ENCODE data around the gene KNOP1. TPM values are rescaled to one million over a fixed set of nuclear protein-coding genes. Genes with fewer than 3 reads are reported as not detected.

The KNOP1 gene
- total and polyA plus RNA-seq, 2 of the 4 experiments (the other 2 are of a cell fraction), result 7.0 to 8.4 TPM

DNA sequence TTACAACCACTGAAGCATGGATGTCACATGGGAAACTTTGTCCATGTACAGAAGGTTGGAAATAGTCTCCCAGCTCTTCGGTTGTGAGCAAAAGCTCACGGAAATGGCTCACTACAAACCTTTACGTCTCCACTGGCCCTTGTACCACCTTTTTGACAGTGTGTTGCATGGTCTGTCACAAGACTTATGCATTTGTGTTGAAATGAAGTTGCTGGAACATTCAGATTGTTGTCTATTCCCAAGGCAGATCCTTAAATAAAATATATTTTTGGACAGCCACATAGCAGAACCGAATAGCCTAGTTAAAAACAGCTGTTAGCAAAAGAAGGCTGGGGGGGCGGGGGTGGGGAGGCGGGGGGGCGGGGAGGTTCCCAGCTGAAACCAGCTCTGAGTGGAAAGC, 39.2 kb downstream of the KNOP1 start:
- no peak overlapping the region for H3K23ac ChIP-seq (ENCODE audit: low read depth, low read length)
- H3K18ac ChIP-seq (ENCODE audit: low read depth, low read length), result no peak overlapping the region
- no CpG with 5 or more reads among the region's 7 CpGs for WGBS, 2 experiments (ENCODE audit: extremely low coverage in 2 of 2, insufficient read length in 1 of 2)
- no peak overlapping the region for H3K4ac ChIP-seq (ENCODE audit: low read depth, low read length)
- no peaks in the 10 kb centered on the region; a peak in 1 of 4 replicates for H3K79me1 ChIP-seq (ENCODE audit: low read depth in 1 of 2, low read length in 2 of 2)
- H3K4me1 ChIP-seq (ENCODE audit: control insufficient read depth, insufficient read depth, low read length), result no peaks in the 10 kb centered on the region
- H3K9ac ChIP-seq (ENCODE audit: low read depth, low read length), result no peak overlapping the region
- no peak overlapping the region for H2AFZ ChIP-seq (replicated peaks; ENCODE audit: low read length, poor library complexity)
- H2AK5ac ChIP-seq (ENCODE audit: low read depth, low read length), result no peak overlapping the region
- DNase-seq (no peak), ATAC-seq (ENCODE audit: low read depth) (no peak)
- no peaks in the 10 kb centered on the region for H3K27me3 ChIP-seq (ENCODE audit: control insufficient read depth, insufficient read depth, low read length)
- CTCF ChIA-PET, result interaction anchor here (0.7 kb wide), 1 partner anchor 10 kb away, joined by 3 read pairs; no protein-coding TSS in a partner anchor
- H4K8ac ChIP-seq (ENCODE audit: low read depth in 2 of 2, low read length in 2 of 2), result no peak overlapping the region
- TF ChIP-seq RFX5 (IDR thresholded peaks at IDR 0.05; ENCODE audit: low read depth, low read length) (no peak), MAZ (IDR thresholded peaks at IDR 0.05; ENCODE audit: borderline replicate concordance, low read depth, low read length) (no peak), NFE2L2 (IDR thresholded peaks at IDR 0.05; ENCODE audit: low read depth, low read length) (no peak), CEBPB (IDR thresholded peaks at IDR 0.05; ENCODE audit: low read depth, low read length) (no peak), FOS (IDR thresholded peaks at IDR 0.05; ENCODE audit: low read depth, low read length) (no peak), RAD21 (IDR thresholded peaks at IDR 0.05; ENCODE audit: low read length) (no peak), BHLHE40 (IDR thresholded peaks at IDR 0.05; ENCODE audit: low read depth, low read length) (no peak), SMC3 (IDR thresholded peaks at IDR 0.05; ENCODE audit: low read depth, low read length) (no peak), RCOR1 (IDR thresholded peaks at IDR 0.05; ENCODE audit: insufficient replicate concordance, low read length) (no peak)
- TF ChIP-seq, protein P1, sequence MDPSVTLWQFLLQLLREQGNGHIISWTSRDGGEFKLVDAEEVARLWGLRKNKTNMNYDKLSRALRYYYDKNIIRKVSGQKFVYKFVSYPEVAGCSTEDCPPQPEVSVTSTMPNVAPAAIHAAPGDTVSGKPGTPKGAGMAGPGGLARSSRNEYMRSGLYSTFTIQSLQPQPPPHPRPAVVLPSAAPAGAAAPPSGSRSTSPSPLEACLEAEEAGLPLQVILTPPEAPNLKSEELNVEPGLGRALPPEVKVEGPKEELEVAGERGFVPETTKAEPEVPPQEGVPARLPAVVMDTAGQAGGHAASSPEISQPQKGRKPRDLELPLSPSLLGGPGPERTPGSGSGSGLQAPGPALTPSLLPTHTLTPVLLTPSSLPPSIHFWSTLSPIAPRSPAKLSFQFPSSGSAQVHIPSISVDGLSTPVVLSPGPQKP (IDR thresholded peaks at IDR 0.05; ENCODE audit: borderline replicate concordance, low read depth, low read length), result no peak
- TF ChIP-seq, protein P2, sequence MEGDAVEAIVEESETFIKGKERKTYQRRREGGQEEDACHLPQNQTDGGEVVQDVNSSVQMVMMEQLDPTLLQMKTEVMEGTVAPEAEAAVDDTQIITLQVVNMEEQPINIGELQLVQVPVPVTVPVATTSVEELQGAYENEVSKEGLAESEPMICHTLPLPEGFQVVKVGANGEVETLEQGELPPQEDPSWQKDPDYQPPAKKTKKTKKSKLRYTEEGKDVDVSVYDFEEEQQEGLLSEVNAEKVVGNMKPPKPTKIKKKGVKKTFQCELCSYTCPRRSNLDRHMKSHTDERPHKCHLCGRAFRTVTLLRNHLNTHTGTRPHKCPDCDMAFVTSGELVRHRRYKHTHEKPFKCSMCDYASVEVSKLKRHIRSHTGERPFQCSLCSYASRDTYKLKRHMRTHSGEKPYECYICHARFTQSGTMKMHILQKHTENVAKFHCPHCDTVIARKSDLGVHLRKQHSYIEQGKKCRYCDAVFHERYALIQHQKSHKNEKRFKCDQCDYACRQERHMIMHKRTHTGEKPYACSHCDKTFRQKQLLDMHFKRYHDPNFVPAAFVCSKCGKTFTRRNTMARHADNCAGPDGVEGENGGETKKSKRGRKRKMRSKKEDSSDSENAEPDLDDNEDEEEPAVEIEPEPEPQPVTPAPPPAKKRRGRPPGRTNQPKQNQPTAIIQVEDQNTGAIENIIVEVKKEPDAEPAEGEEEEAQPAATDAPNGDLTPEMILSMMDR (conservative IDR thresholded peaks at IDR 0.05; ENCODE audit: low read depth, low read length), result no peak
- no peak overlapping the region for H3K14ac ChIP-seq (replicated peaks; ENCODE audit: low read depth, low read length)
- no peak overlapping the region for H2BK20ac ChIP-seq (ENCODE audit: low read depth, low read length)
- H4K91ac ChIP-seq (ENCODE audit: insufficient read depth, low read depth, low read length), result no peak overlapping the region
- no peak overlapping the region for H3K4me2 ChIP-seq (ENCODE audit: low read depth, low read length)
- H3K27ac ChIP-seq (ENCODE audit: insufficient read depth, low read length), result no peak overlapping the region
- in situ Hi-C loops (cut with MboI; ENCODE audit: low sequenced_read_pairs) (no loop called here), intact Hi-C loops (cut with micrococcal nuclease) (no loop called here), dilution Hi-C loops (cut with HindIII; ENCODE audit: low sequenced_read_pairs, unreplicated experiment) (no loop called here)
- H4K5ac ChIP-seq (ENCODE audit: low read depth, low read length), result no peak overlapping the region
- H3K9me3 ChIP-seq (ENCODE audit: control insufficient read depth, insufficient read depth, low read length), result peaks cover 2% of the 10 kb centered on the region
- no peak overlapping the region for H2BK5ac ChIP-seq (ENCODE audit: low read depth, low read length, poor library complexity, severe bottlenecking)
- H2BK15ac ChIP-seq (ENCODE audit: low read depth, low read length), result no peak overlapping the region
- no peaks in the 10 kb centered on the region for H3K9me1 ChIP-seq (ENCODE audit: insufficient read depth, low read length)
- POLR2A ChIA-PET (ENCODE audit: unreplicated experiment), result no interaction called here
- BruUV-seq (replicated peaks), result no TSS peak
- no peak overlapping the region for H2AK9ac ChIP-seq (replicated peaks; ENCODE audit: low read depth, low read length, poor library complexity)
- no peak overlapping the region for H3K56ac ChIP-seq (ENCODE audit: extremely low read depth, insufficient read depth, low read length)
- no peak overlapping the region for H3K4me3 ChIP-seq (ENCODE audit: insufficient read depth, low read depth, low read length)
- H3K36me3 ChIP-seq (ENCODE audit: control insufficient read depth, insufficient read depth, low read length), result peaks cover 19% of the 10 kb centered on the region
- H4K20me1 ChIP-seq (ENCODE audit: insufficient read depth, low read length), result no peaks in the 10 kb centered on the region
- no peak overlapping the region for H2BK120ac ChIP-seq (ENCODE audit: low read depth, low read length)
